HG02798 (cell line): ENCODE results near the gene COL4A1.

ENCODE experiments used
- ATAC-seq: cut with Tn5 transposase; IDR thresholded peaks from one replicate; pipeline ENCODE4 v1.9.1; 2021; ENCODE audit warnings: mild to moderate bottlenecking; ENCODE audit not compliant: unreplicated experiment, poor library complexity

Gene COL4A1

DNA sequence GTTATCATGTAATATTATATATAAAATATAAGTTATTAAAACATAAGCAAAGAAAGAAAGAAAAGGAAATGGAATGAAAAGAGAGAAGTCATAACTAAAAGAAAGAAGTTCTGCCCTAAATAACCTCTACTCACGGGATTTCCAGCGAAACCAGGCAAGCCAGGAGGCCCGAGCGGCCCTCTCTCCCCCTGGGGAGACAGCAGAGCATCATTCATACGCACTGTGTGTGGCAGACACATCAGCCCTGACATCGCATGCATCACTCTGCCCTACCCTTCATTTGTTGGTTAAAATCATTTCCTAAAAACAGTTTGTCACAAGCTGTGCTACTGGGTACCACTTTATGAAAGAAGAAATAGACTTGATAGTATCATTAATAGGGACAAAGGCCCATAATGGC is 95.2 kb downstream of the COL4A1 start:
- no peak for ATAC-seq

DNA sequence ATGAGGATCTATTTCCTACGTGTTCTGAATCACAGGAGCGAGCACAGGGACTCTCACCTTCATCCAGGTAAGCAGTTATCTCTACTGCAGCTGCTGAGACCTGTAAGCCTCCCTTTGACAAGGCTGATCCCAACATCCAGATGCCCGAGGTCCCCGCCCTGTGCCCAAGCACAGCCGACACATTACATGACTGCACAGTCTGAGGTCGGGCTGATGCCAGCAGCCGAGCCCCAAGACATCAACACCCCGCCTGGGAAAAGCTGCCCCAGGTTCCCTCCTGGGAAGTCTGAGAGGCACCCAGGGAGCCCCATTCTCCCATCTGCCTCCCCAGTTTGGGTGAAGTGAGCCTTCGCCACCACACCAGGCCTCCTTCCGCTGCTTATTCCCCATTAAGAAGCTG is 95.9 kb downstream of the COL4A1 start:
- ATAC-seq: no peak

DNA sequence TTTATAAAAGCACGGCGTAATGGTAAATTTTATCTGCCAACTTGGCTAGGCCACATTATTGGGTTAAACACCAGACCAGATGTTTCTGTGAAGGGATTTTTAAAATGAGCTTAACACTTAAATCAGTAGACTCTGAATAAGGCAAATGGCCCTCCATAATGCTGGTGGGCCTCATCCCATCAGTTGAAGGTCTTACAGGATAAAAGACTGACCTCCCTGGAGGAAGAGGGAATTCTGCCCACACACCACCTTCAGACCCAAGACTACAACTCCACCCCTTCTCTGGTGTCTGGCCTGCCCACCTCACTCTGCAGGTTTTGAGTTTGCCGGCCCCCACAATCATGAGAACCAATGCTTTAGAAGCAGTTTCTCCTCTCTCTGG is 96.4 kb downstream of the COL4A1 start:
- no peak for ATAC-seq

DNA sequence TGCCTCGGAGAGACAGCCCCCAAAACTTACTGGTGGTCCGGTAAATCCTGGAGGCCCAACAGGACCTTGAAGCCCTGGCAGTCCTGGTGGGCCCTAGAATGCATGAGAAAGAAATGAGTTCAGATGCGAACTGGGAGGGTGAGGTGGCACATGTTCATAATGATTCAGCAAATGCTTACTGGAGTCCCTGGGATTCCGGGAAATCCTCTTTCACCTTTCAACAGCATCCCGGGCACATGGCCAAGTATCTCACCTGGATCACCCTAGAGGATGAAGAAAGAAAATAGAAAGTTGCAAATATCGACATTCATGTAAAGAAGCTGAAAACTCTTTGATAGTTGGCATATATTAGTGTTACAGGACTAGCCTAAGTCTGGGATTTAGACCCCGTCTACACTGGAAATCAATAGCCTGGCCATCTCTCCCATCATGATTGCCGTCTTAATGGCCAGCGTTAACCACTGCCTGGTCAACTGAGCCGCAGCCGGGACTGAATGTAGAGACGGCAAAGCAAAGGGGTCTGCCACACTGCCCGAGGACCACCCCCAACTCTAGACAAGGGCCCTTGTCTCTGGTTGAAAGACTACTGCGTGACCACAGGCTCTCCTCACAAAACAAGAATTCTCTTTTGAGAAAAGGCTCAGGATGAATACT is 96.9 kb downstream of the COL4A1 start:
- no peak for ATAC-seq

DNA sequence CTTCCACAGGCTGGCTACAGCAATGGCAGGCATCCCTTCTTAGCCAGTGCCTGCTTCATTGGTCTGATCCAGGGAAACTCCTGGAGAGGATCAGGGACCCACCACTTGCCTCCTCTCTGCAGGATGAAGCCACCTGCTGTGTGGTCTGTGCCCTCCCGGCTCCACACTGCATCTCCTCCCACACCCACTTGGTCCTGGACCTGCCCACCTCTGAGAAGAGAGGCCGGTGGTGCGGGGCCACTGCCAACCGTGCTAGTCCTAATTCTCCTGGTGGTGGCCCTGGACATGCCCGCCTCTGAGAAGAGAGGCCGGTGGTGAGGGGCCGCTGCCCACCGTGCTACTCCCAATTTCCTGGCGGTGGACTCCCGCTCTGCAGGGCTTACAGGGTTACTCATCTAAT is 98.8 kb downstream of the COL4A1 start:
- ATAC-seq: no peak

DNA sequence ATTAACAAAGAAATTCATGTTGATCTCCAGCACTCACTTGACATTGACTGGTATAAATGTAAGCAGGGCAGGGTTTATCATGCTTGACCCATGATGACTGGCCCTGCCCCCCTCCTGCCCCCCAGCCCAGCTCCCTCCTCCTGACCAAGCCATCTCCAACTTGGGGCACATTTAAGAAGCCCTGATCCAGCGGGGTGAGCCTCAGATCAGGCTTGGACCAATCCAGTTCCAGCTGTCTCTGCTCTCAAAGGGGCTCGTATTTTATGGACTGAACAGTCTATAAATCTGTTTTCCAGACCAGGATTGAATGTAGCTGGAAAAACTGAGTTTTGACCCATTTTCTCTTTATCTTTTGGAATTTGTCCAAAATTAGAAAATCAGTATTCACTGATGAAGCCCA is 100.0 kb downstream of the COL4A1 start:
- no peak for ATAC-seq

DNA sequence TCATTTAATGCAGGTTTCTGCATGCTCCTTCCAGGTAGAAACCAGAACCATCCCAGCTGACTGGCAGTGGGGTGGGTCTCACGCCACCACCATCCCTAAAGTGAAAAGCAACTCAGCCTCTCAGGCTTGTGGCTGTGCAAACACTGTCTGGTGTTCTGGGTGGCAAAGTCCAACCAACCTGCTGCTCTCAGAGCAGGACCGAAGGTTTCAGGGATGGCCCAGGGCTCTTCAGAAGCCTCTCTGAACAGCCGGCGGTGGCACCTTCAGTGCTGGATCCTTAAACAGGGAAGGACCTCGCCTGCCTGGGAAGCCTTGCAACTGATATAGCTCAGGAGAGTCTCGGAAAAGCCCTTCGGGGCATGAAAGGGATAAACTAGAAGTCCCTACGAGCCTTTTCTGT is 100.8 kb downstream of the COL4A1 start:
- ATAC-seq: no peak

DNA sequence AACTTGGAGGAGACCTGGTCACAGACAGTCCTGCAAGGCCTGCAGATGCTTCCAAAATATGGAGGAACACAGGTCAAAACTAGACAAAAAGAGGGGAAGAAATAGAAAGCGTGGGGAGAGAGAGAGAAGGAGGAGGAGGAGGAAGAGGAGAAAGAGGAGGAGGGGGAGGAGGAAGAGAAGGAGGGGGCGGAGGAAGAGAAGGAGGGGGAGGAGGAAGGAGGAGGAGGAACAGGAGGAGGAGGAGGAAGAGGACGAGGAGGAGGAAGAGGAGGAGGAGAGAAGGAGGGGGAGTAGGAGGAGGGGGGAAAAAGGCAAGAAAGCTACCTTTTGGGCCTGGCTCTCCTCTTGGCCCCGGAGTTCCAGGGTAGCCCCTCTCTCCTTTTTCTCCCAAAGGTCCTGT is 105.8 kb downstream of the COL4A1 start:
- no peak for ATAC-seq

DNA sequence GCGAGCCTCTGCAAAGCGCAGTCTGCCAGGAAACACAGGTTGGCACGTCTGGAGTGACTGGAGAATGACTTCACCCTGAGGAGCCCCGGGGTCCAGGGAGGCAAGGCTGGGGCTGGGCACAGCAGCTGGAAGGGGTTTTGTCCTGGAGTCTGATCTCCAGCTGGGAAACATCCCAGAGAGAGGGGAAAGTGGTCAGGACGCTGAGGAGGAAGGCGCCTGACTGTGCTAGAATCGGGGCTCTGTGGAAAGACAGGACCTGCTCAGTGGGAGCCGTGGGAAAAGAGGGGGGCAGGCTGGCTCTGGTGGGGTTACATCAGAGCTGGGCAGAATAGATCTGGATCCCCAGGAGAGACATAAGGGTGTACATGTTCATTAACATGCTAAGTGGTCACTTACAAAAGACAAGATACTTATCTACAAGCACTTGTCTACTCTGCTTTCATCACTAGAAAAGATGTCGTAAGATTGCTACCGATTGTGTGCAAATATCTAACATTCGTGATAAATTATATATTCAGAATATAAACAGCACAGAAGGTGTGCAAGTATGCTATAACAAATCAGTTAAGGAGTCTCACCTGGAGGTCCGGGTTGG is 106.6 kb downstream of the COL4A1 start:
- ATAC-seq: no peak

DNA sequence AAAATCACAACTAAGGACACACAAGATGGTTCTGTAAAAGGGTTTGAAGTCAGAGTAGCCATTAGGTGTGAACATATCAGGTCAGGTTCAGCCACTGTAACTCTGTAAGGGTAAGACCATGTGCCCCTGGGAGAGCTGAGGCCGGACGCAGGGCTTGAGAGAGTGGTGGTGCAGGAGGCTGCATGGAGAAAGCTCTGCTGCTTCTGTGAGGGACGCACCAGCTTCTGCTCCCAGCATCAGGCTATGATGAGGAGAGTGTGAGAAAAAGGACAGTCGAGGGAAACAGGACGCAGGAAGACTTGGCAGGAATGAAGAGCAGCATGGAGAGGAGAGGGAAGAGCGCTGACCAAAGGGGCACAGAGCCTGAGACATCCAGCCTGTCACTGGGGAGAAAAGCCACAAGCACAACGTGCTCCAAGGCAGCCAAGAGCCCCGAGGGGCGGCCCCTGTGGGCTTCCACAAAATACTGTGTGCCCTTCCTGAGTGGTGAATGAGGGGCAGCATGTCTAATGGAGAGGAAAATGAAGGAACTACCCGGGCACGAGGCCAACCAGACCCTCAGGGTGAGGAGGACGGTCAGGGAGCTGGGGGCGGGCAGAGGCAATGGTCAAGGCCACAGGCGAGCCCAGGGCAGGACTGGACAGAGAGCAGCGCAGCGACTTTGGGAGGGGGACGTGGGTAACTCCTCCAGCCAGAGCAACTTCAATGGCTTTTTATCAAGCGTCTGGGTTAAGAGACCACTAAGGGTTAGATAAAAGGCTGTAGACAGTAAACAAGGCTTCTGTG is 107.7 kb downstream of the COL4A1 start:
- ATAC-seq: no peak

DNA sequence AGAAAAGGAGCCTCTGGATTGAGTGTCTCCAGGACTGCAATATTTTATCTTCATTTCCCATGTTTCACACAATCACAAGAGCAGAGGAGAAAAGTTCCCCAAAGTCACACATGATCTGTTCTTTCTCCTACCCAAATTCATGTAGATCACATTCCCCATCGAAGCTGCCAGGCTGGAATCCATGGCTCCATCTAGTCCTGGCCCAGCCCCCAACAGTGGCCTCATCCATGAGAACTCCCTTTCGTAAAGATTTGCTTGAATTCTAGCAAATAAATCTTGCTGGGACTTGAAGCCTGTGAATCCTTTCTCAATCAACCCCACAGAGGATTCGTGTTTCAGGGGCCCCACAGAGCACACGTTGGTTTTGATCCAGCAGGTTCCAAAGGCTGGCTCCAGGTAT is 109.5 kb downstream of the COL4A1 start:
- ATAC-seq: no peak

DNA sequence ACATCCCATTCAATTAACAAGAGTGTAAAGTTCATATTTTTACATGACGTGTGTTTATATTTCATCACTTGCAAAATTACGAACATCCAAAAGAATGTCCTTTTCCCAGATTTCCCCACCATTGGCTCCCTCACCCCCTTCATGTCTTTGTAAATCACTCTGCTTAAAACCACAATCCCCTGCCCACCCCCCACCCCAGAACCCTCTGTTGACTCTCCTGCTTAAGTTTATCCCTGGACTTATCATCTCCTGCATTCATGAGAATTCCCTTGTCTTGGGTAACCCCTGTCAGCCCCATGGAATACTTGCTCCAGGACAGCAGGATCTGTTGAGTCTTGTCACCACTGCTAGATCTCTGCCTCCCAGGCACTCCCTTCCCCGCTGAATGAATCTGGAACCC is 109.9 kb downstream of the COL4A1 start:
- ATAC-seq: no peak

DNA sequence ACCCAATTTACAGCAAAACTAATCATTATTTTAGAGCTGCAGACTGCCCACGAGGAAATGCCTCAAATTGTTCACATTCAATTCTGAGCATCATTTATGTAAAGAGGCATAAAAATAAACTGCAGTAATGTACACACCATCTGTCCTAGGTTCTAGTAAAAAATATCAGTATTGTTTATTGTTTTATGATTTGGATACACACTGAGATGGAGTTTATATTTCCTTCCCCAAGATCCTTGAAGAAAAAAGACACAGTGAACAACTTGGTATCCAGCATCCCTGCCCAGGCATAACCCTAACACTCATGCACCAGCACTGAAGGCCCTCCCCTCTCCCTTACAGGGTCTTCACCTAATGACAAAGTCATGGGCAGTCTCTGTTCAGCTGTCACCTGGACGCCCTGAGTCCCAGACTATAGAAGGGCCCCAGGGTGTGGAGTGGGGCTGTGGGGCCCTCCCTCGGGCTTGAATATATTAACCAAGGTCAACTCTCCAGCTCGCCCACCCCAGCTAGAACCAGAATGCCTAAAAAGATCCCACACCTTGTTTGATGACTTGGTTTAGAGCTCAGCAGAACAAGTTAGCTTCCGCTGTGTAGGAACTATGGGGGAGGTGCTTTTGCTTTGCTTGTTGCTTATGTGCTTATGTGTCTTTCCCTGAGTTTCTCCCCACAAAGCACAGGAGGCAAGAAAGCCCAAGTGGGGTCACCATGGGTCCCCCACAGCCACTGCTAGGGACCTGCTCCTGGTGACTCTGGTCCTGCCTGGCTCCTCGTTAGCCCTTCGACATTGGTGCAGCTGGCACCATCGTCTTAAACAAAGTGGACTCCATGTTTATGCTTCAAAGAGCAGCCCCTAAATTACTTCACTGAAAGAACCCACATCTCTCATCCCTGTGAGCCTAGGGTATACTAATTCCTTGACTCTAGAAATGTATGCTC is 111.1 kb downstream of the COL4A1 start:
- ATAC-seq: no peak

DNA sequence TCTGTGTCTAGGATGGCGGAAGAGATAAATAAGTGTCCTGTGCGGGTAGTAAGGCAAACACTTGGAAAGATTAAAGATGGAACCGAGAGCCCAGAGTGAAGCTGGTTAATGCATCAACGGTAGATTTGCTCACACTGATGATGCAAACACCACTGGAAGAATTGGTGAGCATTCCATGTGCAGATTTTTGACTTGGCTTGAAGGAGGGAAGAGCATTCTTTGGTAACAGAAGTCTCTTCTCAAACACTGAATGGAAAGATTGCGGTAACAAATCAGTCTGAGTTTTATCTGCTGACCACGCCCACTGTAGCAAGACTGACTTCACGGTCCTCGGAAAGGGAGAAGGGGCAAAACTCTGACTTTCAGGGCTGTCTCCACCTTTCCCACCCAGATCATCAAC is 112.5 kb downstream of the COL4A1 start:
- no peak for ATAC-seq

DNA sequence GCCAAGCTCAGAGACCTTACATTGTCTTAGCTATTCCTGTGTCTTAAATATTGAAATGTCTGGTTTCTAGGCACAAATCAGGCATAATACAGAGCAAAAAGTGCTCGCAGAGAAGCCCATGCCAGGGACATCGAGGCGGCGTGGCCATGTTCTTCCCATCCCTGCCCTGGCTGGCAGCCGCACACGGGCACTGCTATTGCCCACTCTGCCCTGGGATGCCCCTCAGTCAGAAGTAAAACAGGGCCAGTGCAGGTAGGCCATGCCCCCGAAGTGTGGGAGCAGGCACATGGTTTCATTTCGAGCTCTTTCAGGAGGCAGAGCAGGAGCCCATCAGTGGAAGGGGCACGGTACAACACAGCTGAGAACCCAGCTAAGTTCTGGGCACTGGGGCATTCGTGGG is 113.5 kb downstream of the COL4A1 start:
- no peak for ATAC-seq

DNA sequence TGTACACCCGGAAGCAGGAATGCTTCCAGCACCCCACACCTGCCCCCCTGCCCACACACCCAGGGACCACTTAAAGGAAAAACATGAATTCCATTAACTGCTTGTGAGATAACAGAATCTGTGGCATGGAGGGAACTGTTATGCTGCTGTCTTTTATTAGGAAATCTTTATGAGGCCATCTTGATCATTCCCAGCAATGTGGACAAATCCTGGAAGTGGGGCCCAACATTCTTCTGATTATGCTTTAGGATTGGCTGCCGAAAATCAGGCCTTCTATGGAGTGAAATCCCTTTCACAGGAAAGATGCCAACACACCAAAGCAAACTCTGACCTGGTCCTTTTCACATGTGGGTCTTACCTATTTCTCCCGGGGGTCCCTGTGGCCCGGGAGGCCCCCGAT is 114.5 kb downstream of the COL4A1 start:
- ATAC-seq: no peak

DNA sequence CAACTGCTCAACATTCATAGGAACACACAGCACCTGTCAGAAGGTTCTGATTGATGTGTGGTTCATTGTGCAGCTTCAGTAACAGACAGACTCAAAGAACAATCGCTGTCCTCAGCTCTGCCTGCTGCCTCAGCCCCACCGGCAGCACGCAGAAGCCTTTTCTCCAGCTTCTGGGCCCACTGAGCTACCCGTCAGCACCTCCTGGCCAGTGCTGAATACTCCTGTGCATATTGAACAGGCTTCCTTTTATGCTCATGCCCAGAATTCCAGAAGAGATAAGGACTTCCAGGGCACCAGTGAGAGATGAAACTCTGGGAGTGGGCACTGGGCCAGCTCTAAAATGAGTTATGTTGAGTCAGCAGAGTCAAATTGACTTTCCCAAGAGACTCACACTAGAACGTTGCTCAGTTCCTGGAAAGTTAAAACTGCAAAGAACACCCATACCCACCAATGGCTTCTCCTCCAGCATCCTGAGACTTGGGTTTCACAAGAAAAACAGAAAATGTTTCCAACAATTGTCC is 119.3 kb downstream of the COL4A1 start:
- ATAC-seq: no peak

DNA sequence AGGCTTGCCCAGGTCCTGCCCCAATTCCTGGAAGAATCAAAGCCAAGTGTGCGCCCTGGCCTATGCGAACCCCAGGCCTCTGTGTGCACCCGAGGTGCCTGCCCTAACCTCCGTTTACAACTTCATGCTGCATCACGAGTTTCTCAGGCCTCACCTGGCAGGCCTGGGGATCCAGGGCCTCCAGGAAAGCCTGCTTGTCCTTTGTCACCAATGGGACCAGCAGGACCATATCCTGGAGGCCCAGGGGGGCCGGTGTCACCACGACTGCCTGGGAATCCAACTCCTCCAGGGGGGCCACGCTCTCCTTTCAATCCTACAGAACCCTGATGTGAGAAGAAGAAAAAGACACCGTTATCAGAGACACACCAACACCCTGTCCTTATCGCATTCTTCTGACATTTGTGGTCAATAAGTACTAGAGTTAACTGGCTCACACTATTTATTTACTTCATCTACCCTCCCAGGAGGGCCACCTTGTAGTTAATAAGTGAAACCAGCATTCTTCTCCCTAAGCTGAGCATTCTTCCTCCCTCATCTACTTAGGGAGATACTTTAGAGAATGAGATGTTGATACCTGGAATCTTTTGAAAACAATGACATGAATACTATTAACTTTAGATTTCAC is 120.6 kb downstream of the COL4A1 start:
- no peak for ATAC-seq

DNA sequence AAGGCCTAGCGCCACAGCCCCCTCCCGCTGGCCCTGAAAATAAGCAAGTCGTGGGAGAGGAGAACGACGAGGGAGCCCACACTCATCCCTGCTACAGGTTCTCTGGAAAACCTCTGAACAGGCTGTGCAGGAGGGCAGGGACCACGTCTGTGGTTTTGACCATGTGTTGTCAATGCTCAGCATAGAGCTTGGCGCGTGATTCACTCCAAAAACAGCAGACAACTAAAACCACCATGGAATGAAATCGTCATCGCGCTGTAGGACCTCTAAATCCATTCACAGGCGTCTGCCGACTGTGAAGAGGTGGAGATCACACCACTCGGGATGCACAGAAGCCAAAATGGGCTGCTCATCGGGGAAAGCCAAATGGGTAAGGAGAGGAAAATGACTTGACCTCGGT is 121.3 kb downstream of the COL4A1 start:
- no peak for ATAC-seq

DNA sequence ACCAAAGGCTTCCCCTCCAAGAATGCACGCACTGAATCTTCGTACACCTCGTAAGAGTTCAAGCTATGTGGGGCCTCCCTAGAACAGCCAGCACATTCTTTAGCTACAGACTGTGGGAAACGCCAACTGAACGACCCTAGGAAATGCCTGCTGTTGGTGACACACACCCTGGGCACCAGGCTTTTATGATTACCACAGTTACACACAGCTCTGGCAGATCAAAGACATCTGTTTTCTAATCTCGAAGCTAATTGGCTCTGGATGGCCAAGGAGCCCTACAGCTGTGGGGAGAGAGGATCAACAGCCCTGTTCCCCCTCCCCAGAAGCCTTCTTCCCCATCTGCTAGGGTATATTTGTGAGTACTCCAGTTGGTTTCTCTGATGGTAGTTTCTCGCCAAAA is 123.0 kb downstream of the COL4A1 start:
- no peak for ATAC-seq
